HEK293 (cell line): ENCODE measurements around the gene CALHM3.

ENCODE experiments used
- CTCF ChIA-PET: fragments of 350-600 bp; formaldehyde crosslinking; extraction: SDS; loops from one replicate; lab custom pipeline; 2021; ENCODE audit warnings: antibody characterized with exemption; lab: Yijun Ruan, JAX
- POLR2A ChIA-PET: fragments of 300-600 bp; formaldehyde crosslinking; extraction: SDS; loops from one replicate; lab custom pipeline; 2020; ENCODE audit warnings: antibody characterized with exemption, inconsistent platforms; lab: Yijun Ruan, JAX
- H3K27ac ChIP-seq: fragments of 200-500 bp; sonication (Bioruptor generic); 2 replicates; pipeline ENCODE4 v1.5.1; 2014; ENCODE audit warnings: low read depth, low read length, control low read depth, inconsistent platforms; ENCODE audit errors: extremely low read depth
- H3K36me3 ChIP-seq, 2 experiments: fragments of 200-500 bp in 1 of 2; sonication (Bioruptor generic) in 1 of 2; 1 replicate in 1 of 2; 2 replicates in 1 of 2; pipeline ENCODE4 v1.5.1; 2014 to 2017; ENCODE audit warnings: inconsistent platforms in 2 of 2, low read length in 2 of 2; ENCODE audit not compliant: control insufficient read depth in 2 of 2, insufficient read depth in 1 of 2
- H3K4me1 ChIP-seq: fragments of 200-500 bp; sonication (Bioruptor generic); 2 replicates; pipeline ENCODE4 v1.5.1; 2014; ENCODE audit warnings: mild to moderate bottlenecking, low read length, inconsistent platforms; ENCODE audit not compliant: control insufficient read depth, insufficient read depth
- H3K4me3 ChIP-seq: 2 replicates; pipeline ENCODE4 v1.5.1; 2011; ENCODE audit warnings: low read depth, mild to moderate bottlenecking, control low read depth, low read length, moderate library complexity
- H3K9me3 ChIP-seq: fragments of 200-500 bp; sonication (Bioruptor generic); 2 replicates; pipeline ENCODE4 v1.5.1; 2014; ENCODE audit warnings: low read depth, low read length, inconsistent platforms; ENCODE audit not compliant: control insufficient read depth, insufficient read depth
- CTCF ChIP-seq: fragments of 450-650 bp; formaldehyde crosslinking; IDR thresholded peaks from 2 replicates; pipeline ENCODE4 v1.5.1; 2016; ENCODE audit warnings: missing biosample characterization, missing genetic modification characterization
- HOXC10 ChIP-seq: sonication (generic); formaldehyde crosslinking; IDR thresholded peaks from 2 replicates; pipeline ENCODE4 v1.8.1; 2023; ENCODE audit warnings: mild to moderate bottlenecking, missing genetic modification reagents
- KLF7 ChIP-seq: fragments of 450-650 bp; formaldehyde crosslinking; IDR thresholded peaks from 2 replicates; pipeline ENCODE4 v1.5.1; 2016; ENCODE audit warnings: missing biosample characterization, missing genetic modification characterization, borderline replicate concordance
- REST ChIP-seq: fragments of 450-650 bp; formaldehyde crosslinking; IDR thresholded peaks from 2 replicates; pipeline ENCODE4 v1.5.1; 2016; ENCODE audit warnings: missing biosample characterization, missing genetic modification characterization
- ZBTB20 ChIP-seq: fragments of 450-650 bp; formaldehyde crosslinking; IDR thresholded peaks from 2 replicates; pipeline ENCODE4 v1.5.1; 2016; ENCODE audit warnings: missing biosample characterization, missing genetic modification characterization
- ZBTB26 ChIP-seq: fragments of 450-650 bp; formaldehyde crosslinking; optimal IDR thresholded peaks from 2 replicates; pipeline ENCODE3; 2016; ENCODE audit warnings: missing biosample characterization, mild to moderate bottlenecking, missing genetic modification characterization
- ZFP69B ChIP-seq: fragments of 450-650 bp; formaldehyde crosslinking; IDR thresholded peaks from 2 replicates; pipeline ENCODE4 v1.5.1; 2016; ENCODE audit warnings: missing biosample characterization, missing genetic modification characterization
- ZNF2 ChIP-seq: fragments of 450-650 bp; formaldehyde crosslinking; IDR thresholded peaks from 2 replicates; pipeline ENCODE4 v1.5.1; 2016; ENCODE audit warnings: missing biosample characterization, missing genetic modification characterization
- ZNF211 ChIP-seq: fragments of 450-650 bp; formaldehyde crosslinking; IDR thresholded peaks from 2 replicates; pipeline ENCODE4 v1.5.1; 2016; ENCODE audit warnings: low read depth, missing biosample characterization, missing genetic modification characterization
- ZNF274 ChIP-seq, 2 experiments: fragments of 200-500 bp in 1 of 2; fragments of 450-650 bp in 1 of 2; sonication (Bioruptor generic) in 1 of 2; formaldehyde crosslinking in 1 of 2; IDR thresholded peaks; 2 replicates each; pipeline versions ENCODE4 v1.5.1 to v1.6.1; 2014 to 2016; ENCODE audit warnings: borderline replicate concordance in 1 of 2, inconsistent platforms in 1 of 2, low read length in 1 of 2, missing biosample characterization in 1 of 2, missing genetic modification characterization in 1 of 2
- ZNF350 ChIP-seq: fragments of 450-650 bp; formaldehyde crosslinking; IDR thresholded peaks from 2 replicates; pipeline ENCODE4 v1.5.0; 2017; ENCODE audit warnings: missing biosample characterization, mild to moderate bottlenecking, missing genetic modification characterization
- ZNF48 ChIP-seq: fragments of 450-650 bp; formaldehyde crosslinking; IDR thresholded peaks from 2 replicates; pipeline ENCODE4 v1.5.1; 2016; ENCODE audit warnings: missing biosample characterization, missing genetic modification characterization
- ZNF76 ChIP-seq: fragments of 450-650 bp; formaldehyde crosslinking; IDR thresholded peaks from 2 replicates; pipeline ENCODE4; 2016; ENCODE audit warnings: low read depth, missing biosample characterization, missing genetic modification characterization, borderline replicate concordance
- TF ChIP-seq, protein P1 (sequence below): fragments of 450-650 bp; formaldehyde crosslinking; IDR thresholded peaks from 2 replicates; pipeline ENCODE4 v1.5.1; 2016; ENCODE audit warnings: missing biosample characterization, missing genetic modification characterization
- TF ChIP-seq, protein P2 (sequence below): fragments of 450-650 bp; formaldehyde crosslinking; IDR thresholded peaks from 2 replicates; pipeline ENCODE4 v1.5.1; 2016; ENCODE audit warnings: missing biosample characterization, missing genetic modification characterization

CALHM3 gene

GRCh38 chr10:103429647-103430046 lies 49.4 kb downstream of the CALHM3 start (continued):
- TF ChIP-seq, protein P1, sequence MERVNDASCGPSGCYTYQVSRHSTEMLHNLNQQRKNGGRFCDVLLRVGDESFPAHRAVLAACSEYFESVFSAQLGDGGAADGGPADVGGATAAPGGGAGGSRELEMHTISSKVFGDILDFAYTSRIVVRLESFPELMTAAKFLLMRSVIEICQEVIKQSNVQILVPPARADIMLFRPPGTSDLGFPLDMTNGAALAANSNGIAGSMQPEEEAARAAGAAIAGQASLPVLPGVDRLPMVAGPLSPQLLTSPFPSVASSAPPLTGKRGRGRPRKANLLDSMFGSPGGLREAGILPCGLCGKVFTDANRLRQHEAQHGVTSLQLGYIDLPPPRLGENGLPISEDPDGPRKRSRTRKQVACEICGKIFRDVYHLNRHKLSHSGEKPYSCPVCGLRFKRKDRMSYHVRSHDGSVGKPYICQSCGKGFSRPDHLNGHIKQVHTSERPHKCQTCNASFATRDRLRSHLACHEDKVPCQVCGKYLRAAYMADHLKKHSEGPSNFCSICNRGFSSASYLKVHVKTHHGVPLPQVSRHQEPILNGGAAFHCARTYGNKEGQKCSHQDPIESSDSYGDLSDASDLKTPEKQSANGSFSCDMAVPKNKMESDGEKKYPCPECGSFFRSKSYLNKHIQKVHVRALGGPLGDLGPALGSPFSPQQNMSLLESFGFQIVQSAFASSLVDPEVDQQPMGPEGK, result no peak

DNA sequence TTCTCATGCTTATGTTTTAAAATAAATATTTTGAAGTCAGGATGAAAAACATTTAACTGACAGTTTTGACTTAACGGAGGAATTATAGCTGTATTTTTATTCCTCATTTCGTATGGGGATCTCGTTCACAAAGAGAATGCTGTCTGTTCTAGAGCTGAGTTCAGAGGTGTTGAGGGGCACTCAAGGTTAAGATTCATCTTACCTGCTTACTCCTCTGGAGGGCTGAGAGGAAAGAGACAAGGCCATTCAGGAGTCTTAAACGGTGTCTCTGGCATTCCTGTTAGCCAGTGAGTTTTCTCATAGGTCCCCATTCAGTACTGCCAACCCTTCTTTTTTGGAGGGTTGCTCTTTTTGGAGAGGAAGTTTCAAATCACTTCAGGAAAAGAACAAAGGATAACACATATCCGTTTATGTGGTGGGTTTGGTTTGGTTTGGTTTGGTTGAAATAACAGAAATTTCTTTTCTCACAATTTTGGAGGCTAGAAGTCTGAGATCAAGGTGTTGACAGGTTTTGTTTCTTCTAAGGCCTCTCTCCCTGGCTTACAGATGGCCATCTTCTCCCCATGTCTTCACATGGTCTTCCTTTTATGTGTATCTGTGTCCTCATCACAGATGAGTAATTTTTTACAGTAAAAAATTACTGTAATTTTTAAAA lies 49.9 kb downstream of the CALHM3 start:
- Histone ChIP-seq H3K36me3 (peaks cover 47 to 92% of the 10 kb centered on the region in 2 experiments), H3K9me3 (no peaks in the 10 kb centered on the region), H3K27ac (no peak overlapping the region), H3K4me1 (no peaks in the 10 kb centered on the region), H3K4me3 (no peak overlapping the region)
- TF ChIP-seq KLF7 (tag by site-specific recombination) (no peak), REST (no peak), ZBTB26 (tag by site-specific recombination) (no peak), ZNF2 (tag by site-specific recombination) (no peak), ZNF274 (IDR thresholded peaks at IDR 0.05; ENCODE audit: low read length) (no peak), ZNF274 (tag by site-specific recombination; IDR thresholded peaks at IDR 0.05; ENCODE audit: borderline replicate concordance) (no peak), ZNF350 (no peak), CTCF (tag by site-specific recombination) (no peak), HOXC10 (no peak), ZNF76 (tag by site-specific recombination) (no peak), ZFP69B (tag by site-specific recombination) (no peak), ZBTB20 (no peak), ZNF211 (tag by site-specific recombination) (no peak), ZNF48 (tag by site-specific recombination) (no peak)
- TF ChIP-seq, protein P2, sequence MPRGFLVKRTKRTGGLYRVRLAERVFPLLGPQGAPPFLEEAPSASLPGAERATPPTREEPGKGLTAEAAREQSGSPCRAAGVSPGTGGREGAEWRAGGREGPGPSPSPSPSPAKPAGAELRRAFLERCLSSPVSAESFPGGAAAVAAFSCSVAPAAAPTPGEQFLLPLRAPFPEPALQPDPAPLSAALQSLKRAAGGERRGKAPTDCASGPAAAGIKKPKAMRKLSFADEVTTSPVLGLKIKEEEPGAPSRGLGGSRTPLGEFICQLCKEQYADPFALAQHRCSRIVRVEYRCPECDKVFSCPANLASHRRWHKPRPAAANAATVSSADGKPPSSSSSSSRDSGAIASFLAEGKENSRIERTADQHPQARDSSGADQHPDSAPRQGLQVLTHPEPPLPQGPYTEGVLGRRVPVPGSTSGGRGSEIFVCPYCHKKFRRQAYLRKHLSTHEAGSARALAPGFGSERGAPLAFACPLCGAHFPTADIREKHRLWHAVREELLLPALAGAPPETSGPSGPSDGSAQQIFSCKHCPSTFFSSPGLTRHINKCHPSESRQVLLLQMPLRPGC, result no peak
- POLR2A ChIA-PET, result no interaction called here
- CTCF ChIA-PET, result interaction anchor here (1.0 kb wide), 1 partner anchor 13 kb away, joined by 3 read pairs; no protein-coding TSS in a partner anchor
